ENCODE results near the gene ZBTB17.
"Not testable (repeated sequence)": the region's sequence is repeated elsewhere in the genome, so short reads cannot be mapped to it uniquely, and the experiment has no call there.

Gene ZBTB17

GRCh38 chr1:15933684-15934083 is 42.2 kb downstream of the ZBTB17 start:
- H3K4me3 ChIP-seq (replicated peaks; ENCODE audit: low read depth, low read length) = no peak overlapping the region
- TF ChIP-seq, protein P1, sequence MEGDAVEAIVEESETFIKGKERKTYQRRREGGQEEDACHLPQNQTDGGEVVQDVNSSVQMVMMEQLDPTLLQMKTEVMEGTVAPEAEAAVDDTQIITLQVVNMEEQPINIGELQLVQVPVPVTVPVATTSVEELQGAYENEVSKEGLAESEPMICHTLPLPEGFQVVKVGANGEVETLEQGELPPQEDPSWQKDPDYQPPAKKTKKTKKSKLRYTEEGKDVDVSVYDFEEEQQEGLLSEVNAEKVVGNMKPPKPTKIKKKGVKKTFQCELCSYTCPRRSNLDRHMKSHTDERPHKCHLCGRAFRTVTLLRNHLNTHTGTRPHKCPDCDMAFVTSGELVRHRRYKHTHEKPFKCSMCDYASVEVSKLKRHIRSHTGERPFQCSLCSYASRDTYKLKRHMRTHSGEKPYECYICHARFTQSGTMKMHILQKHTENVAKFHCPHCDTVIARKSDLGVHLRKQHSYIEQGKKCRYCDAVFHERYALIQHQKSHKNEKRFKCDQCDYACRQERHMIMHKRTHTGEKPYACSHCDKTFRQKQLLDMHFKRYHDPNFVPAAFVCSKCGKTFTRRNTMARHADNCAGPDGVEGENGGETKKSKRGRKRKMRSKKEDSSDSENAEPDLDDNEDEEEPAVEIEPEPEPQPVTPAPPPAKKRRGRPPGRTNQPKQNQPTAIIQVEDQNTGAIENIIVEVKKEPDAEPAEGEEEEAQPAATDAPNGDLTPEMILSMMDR (IDR thresholded peaks at IDR 0.05; ENCODE audit: low read length, missing control alignments) = no peak
- no peak for DNase-seq (ENCODE audit: low read depth)

DNA sequence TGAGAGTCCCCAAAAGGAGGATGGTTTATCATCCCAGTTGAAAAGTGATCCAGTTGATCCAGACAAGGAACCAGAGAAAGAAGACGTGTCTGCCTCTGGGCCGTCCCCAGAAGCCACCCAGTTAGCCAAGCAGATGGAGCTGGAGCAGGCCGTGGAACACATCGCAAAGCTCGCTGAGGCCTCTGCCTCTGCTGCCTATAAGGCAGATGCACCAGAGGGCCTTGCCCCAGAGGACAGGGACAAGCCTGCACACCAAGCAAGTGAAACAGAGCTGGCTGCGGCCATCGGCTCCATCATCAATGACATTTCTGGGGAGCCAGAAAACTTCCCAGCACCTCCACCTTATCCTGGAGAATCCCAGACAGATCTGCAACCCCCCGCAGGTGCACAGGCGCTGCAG is 43.3 kb downstream of the ZBTB17 start:
- TF ChIP-seq, protein P1 (IDR thresholded peaks at IDR 0.05; ENCODE audit: low read length, missing control alignments) = no peak
- no peak for DNase-seq (ENCODE audit: low read depth)
- H3K4me3 ChIP-seq (replicated peaks; ENCODE audit: low read depth, low read length) = no peak overlapping the region

- TF ChIP-seq, protein P1 (IDR thresholded peaks at IDR 0.05; ENCODE audit: low read length, missing control alignments) = no peak
- DNase-seq (ENCODE audit: low read depth) = no peak
- no peak overlapping the region for H3K4me3 ChIP-seq (replicated peaks; ENCODE audit: low read depth, low read length)
These were observed 44.0 kb downstream of the ZBTB17 start for GRCh38 chr1:15931884-15932283.

DNA sequence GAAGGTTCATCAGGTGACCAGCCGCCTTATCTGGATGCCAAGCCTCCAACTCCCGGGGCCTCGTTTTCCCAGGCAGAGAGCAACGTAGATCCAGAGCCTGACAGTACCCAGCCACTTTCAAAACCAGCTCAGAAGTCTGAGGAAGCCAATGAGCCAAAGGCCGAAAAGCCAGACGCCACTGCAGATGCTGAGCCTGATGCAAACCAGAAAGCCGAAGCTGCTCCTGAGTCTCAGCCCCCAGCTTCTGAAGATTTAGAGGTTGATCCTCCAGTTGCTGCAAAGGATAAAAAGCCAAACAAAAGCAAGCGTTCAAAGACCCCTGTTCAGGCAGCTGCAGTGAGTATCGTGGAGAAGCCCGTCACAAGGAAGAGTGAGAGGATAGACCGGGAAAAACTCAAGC is 44.5 kb downstream of the ZBTB17 start:
- TF ChIP-seq, protein P1 (IDR thresholded peaks at IDR 0.05; ENCODE audit: low read length, missing control alignments) = no peak
- no peak overlapping the region for H3K4me3 ChIP-seq (replicated peaks; ENCODE audit: low read depth, low read length)
- DNase-seq (ENCODE audit: low read depth) = no peak

DNA sequence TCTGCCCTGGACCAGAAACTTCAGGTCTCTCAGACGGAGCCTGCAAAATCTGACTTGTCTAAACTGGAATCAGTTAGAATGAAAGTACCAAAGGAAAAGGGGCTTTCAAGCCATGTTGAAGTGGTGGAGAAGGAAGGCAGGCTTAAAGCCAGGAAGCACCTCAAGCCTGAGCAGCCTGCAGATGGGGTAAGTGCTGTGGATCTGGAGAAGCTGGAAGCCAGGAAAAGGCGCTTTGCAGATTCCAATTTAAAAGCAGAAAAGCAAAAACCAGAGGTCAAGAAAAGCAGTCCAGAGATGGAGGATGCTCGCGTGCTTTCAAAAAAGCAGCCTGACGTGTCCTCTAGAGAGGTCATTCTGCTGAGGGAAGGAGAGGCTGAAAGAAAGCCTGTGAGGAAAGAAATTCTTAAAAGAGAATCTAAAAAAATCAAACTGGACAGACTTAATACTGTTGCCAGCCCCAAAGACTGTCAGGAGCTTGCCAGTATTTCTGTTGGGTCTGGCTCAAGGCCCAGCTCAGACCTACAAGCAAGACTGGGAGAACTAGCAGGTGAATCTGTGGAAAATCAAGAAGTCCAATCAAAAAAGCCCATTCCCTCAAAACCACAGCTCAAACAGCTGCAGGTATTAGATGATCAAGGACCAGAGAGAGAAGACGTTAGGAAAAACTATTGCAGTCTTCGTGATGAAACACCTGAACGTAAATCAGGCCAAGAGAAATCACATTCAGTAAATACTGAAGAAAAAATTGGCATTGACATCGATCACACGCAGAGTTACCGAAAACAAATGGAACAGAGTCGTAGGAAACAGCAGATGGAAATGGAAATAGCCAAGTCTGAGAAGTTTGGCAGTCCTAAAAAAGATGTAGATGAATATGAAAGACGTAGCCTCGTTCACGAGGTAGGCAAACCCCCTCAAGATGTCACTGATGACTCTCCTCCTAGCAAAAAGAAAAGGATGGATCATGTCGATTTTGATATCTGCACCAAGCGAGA is 46.6 kb downstream of the ZBTB17 start:
- TF ChIP-seq, protein P1 (IDR thresholded peaks at IDR 0.05; ENCODE audit: low read length, missing control alignments) = no peak
- no peak overlapping the region for H3K4me3 ChIP-seq (replicated peaks; ENCODE audit: low read depth, low read length)
- DNase-seq (ENCODE audit: low read depth) = no peak

- not testable (repeated sequence) for H3K4me3 ChIP-seq (replicated peaks; ENCODE audit: low read depth, low read length); DNase-seq (ENCODE audit: low read depth)
These were observed 49.5 kb downstream of the ZBTB17 start for GRCh38 chr1:15926448-15926847.

DNA sequence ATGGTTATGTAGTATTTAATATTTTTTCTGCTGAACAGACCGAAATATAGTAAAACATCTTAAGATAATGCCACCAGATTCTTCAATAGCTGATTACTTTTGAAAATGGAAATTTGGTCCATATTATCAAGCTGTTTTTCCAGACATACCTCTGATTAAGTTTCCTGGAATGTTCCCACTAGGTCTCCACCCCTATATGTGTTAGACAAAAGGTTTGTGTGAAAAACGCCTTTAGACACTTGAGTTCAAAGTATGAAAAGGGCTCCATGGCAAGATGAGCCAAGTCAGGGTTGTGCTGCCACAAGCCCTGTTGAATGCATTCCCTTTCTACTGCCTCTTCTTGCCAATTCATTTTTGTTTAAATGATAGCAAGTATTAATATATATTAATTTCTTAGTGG is 52.7 kb downstream of the ZBTB17 start:
- TF ChIP-seq, protein P1 (IDR thresholded peaks at IDR 0.05; ENCODE audit: low read length, missing control alignments) = no peak
- H3K4me3 ChIP-seq (replicated peaks; ENCODE audit: low read depth, low read length) = no peak overlapping the region
- DNase-seq (ENCODE audit: low read depth) = peak; percentile 75

Measured in fibroblast of pulmonary artery (primary cell).